ENCODE data around the gene DDX47. TPM values are rescaled to one million over a fixed set of nuclear protein-coding genes. Genes with fewer than 3 reads are reported as not detected.

Gene DDX47
- total RNA-seq, 4 donors from 2014 or later: 49.2 to 66.7 (median 60.2) TPM

DNA sequence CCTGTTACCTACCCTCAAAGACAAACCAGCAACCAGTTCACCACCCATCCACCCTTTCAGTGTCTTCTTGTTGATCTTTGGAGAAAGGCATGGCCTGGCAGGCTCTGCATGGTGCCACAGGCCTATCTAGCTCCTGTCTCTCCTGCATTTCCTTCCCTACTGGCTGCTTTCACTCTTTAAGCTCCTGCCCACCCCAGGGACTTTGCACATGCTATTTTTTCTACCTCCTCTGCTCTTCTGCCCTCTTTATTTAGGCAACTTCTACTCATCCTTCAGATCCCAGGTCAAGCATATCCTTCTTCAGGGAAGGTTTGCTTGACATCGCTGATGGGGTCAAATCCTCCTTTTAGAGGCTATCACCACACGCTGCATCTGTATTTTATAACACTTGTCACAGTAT, 51.1 kb downstream of the DDX47 start:
- no peak for ATAC-seq
- H3K4me3 ChIP-seq: no peak overlapping the region
- no peaks in the 10 kb centered on the region for H3K4me1 ChIP-seq

DNA sequence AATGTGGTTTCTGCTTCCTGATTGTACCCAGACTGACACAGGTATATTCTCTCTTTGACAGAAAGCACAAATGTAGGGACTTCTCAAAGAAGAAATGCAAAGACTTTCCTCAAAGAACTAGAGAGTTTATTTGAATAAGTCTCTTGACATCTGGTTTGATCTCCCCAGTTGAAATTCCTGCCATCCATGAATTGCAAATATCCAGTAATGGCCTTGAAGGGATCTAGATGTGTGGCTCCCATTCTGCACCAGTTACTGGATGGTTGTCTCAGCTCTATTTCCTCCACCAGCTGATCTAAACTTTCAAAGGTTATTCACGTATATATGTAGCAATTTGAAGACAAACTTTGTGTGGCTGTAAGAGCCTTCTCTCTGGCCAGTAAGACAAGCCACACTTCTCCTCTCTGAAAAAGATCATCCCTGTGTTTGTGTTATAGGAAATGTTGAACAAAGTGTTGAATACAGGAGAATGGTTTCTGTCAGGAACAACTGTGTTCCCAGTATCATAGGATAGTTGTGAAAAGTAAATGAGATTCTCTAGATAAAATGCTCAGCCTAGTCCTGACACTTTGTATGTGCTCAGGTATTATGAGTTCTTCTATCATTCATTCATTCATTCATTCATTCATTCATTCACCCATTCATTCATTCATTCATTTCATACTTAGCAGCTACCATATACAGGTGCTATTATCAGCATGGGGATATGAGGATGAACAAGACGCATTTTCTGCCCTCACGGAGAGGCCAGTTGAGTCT, 55.5 kb downstream of the DDX47 start:
- no peak for ATAC-seq
- Histone ChIP-seq H3K4me1 (no peaks in the 10 kb centered on the region), H3K9me3 (no peaks in the 10 kb centered on the region), H3K36me3 (no peaks in the 10 kb centered on the region), H3K27me3 (no peaks in the 10 kb centered on the region), H3K4me3 (no peak overlapping the region), H3K27ac (no peak overlapping the region)
- WGBS, 2 donors (ENCODE audit: low coverage in 1 of 2): 50 to 63% methylated on average over 3 of the region's 3 CpGs
- no peak for TF ChIP-seq POLR2A (IDR thresholded peaks at IDR 0.05)

More for the DNA sequence above, 51.1 kb downstream of the DDX47 start:
- no peak for TF ChIP-seq POLR2AphosphoS5 (IDR thresholded peaks at IDR 0.05)
- TF ChIP-seq, protein P1, sequence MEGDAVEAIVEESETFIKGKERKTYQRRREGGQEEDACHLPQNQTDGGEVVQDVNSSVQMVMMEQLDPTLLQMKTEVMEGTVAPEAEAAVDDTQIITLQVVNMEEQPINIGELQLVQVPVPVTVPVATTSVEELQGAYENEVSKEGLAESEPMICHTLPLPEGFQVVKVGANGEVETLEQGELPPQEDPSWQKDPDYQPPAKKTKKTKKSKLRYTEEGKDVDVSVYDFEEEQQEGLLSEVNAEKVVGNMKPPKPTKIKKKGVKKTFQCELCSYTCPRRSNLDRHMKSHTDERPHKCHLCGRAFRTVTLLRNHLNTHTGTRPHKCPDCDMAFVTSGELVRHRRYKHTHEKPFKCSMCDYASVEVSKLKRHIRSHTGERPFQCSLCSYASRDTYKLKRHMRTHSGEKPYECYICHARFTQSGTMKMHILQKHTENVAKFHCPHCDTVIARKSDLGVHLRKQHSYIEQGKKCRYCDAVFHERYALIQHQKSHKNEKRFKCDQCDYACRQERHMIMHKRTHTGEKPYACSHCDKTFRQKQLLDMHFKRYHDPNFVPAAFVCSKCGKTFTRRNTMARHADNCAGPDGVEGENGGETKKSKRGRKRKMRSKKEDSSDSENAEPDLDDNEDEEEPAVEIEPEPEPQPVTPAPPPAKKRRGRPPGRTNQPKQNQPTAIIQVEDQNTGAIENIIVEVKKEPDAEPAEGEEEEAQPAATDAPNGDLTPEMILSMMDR (IDR thresholded peaks at IDR 0.05): no peak
- TF ChIP-seq POLR2A (IDR thresholded peaks at IDR 0.05): no peak
- no peak for TF ChIP-seq EP300 (IDR thresholded peaks at IDR 0.05)
- Histone ChIP-seq H3K36me3 (no peaks in the 10 kb centered on the region), H3K27me3 (no peaks in the 10 kb centered on the region), H3K27ac (no peak overlapping the region), H3K9me3 (no peaks in the 10 kb centered on the region)
- WGBS, 2 donors (ENCODE audit: low coverage in 1 of 2): 93 to 100% methylated on average over 2 of the region's 2 CpGs

DNA sequence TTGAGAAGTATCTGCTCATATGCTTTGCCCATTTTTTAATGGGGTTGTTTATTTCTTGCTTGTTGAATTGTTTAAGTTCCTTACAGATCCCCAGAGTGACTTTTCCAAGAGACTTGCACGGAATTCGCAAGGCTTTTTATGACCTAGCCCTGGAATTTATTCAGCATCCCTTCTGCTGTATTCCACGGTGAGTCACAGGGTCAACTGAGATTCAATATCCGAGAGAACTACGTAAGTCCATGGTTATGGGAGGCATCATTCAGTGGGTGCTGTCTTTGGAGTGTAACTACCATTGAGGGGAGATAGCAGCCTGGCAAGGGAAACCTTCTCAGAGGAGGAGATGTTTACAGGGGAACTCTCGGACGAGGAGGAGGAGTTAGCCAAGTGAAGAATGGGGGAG, 57.3 kb downstream of the DDX47 start:
- H3K27me3 ChIP-seq: no peaks in the 10 kb centered on the region
- ATAC-seq: no peak
- no peaks in the 10 kb centered on the region for H3K9me3 ChIP-seq
- H3K4me3 ChIP-seq: no peak overlapping the region
- no peak for TF ChIP-seq POLR2AphosphoS5 (IDR thresholded peaks at IDR 0.05)
- TF ChIP-seq EP300 (IDR thresholded peaks at IDR 0.05): no peak
- TF ChIP-seq, protein P1 (IDR thresholded peaks at IDR 0.05): no peak
- no peak for TF ChIP-seq POLR2A (IDR thresholded peaks at IDR 0.05)
- no peaks in the 10 kb centered on the region for H3K4me1 ChIP-seq
- WGBS, 2 donors (ENCODE audit: low coverage in 1 of 2): 58 to 79% methylated on average over 4 of the region's 7 CpGs
- H3K36me3 ChIP-seq: no peaks in the 10 kb centered on the region
- no peak overlapping the region for H3K27ac ChIP-seq

DNA sequence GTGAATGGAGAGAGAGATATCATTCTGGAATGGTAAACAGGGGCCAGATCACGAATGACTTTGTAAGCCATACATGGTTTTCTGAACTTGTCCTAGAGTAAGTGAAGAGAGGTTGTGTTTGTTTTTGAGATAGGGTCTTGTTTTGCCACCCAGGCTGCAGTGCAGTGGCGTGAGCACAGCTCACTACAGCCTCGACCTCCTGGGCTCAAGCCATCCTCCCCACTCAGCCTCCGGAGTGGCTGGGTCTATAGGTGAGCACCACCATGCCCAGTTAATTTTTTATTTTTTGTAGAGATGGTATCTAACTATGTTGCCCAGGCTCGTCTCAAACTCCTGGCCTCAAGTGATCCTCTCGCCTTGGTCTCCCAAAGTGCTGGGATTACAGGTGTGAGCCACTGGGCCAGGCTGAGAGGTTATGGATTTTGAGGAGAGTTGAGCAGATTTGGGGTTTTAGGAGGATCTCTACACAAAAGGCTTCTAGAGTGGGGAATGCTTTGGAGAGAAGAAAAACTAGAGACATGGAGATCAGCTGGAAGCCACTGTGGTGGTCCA, 58.5 kb downstream of the DDX47 start:
- TF ChIP-seq, protein P1 (IDR thresholded peaks at IDR 0.05): no peak
- no peak for TF ChIP-seq POLR2AphosphoS5 (IDR thresholded peaks at IDR 0.05)
- no peak for TF ChIP-seq POLR2A (IDR thresholded peaks at IDR 0.05)
- no peak for TF ChIP-seq EP300 (IDR thresholded peaks at IDR 0.05)

DNA sequence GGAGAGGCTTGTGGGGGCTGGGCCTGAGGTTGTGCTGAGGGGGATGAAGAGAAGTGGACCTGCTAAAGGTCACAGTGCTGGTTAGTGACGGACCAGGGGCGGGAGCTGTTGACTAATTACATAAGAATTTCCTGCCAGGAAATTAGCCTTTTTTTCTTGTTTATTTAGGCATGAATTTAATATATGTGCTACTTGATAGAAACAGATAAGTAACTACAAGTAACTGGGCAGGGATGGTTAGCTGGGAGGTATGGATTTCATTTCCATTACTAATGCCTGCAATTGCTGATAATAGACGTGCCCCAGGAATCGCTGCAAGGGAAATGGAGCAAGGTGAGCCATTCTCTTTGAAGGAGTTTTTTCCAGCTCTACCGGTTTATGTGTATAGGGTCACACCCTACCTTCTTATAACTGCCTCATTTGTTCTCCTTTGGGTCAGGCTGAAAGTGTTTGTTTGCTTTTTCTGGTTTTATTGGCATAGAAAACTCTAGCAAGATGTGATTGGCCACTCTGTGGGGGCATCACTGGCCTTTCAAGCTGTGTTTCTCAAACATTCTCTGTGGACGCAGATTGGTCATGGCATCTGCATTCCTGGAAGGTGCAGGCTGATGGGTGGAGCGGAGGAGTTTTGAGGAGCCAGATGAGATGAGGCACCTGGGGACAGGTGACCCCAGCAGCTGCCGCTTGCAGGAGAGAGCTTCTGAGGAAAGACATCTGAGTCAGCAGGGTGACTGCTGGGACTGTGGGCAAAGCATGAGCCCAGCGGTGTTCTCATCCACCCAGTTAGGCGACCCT, 59.2 kb downstream of the DDX47 start:
- Histone ChIP-seq H3K36me3 (no peaks in the 10 kb centered on the region), H3K27ac (no peak overlapping the region), H3K9me3 (no peaks in the 10 kb centered on the region), H3K27me3 (no peaks in the 10 kb centered on the region), H3K4me3 (no peak overlapping the region), H3K4me1 (no peaks in the 10 kb centered on the region)
- TF ChIP-seq, protein P1 (IDR thresholded peaks at IDR 0.05): no peak
- TF ChIP-seq EP300 (IDR thresholded peaks at IDR 0.05) (no peak), POLR2AphosphoS5 (IDR thresholded peaks at IDR 0.05) (no peak), POLR2A (IDR thresholded peaks at IDR 0.05) (no peak)
- ATAC-seq: no peak
- WGBS, 2 donors (ENCODE audit: low coverage in 1 of 2): 56 to 75% methylated on average over 3 to 8 of the region's 10 CpGs

More for the DNA sequence above, 58.5 kb downstream of the DDX47 start:
- H3K27me3 ChIP-seq: no peaks in the 10 kb centered on the region
- H3K36me3 ChIP-seq: no peaks in the 10 kb centered on the region
- H3K9me3 ChIP-seq: no peaks in the 10 kb centered on the region
- H3K4me3 ChIP-seq: no peak overlapping the region
- no peak for ATAC-seq
- H3K4me1 ChIP-seq: no peaks in the 10 kb centered on the region
- H3K27ac ChIP-seq: no peak overlapping the region
- 89 to 100% methylated on average over 3 to 5 of the region's 6 CpGs for WGBS, 2 donors (ENCODE audit: low coverage in 1 of 2)

Data from gastroesophageal sphincter (tissue), 4 donors.